ENCODE measurements around the gene ABHD12.

GRCh38 chr20:25280051-25280573 is 110.5 kb downstream of the ABHD12 start:
- TF ChIP-seq POLR2AphosphoS5 (IDR thresholded peaks at IDR 0.05) = peak in 2 of 3 donors; percentile 18 to 20
- no peak for TF ChIP-seq CTCF (IDR thresholded peaks at IDR 0.05)
- no peak for TF ChIP-seq POLR2A (IDR thresholded peaks at IDR 0.05)
- TF ChIP-seq EP300 (IDR thresholded peaks at IDR 0.05) = no peak

Data from stomach (tissue), 4 donors.